Fibroblast of villous mesenchyme (primary cell): ENCODE measurements around the gene ABHD14A. TPM values are rescaled to one million over a fixed set of nuclear protein-coding genes. Genes with fewer than 3 reads are reported as not detected.
A peak's percentile ranks its signal among the peaks of the same experiment; 100 is the strongest.
"Not testable (repeated sequence)": the region's sequence is repeated elsewhere in the genome, so short reads cannot be mapped to it uniquely, and the experiment has no call there.

Source experiments
- DNase-seq: peaks from one replicate; pipeline ENCODE4 v3.0.0-alpha.2; 2010; ENCODE audit warnings: low read depth
- H3K4me3 ChIP-seq: 2 replicates; pipeline ENCODE4 v1.5.1; 2011; ENCODE audit warnings: low read depth, mild to moderate bottlenecking, low read length
- CTCF ChIP-seq: IDR thresholded peaks from 2 replicates; pipeline ENCODE4 v1.5.1; 2012; ENCODE audit warnings: low read depth, mild to moderate bottlenecking, low read length; ENCODE audit not compliant: insufficient read depth
- total RNA-seq: library from RNA; depleted of rRNA; stranded (reverse); fragments of >200 nt; gene quantifications from 2 replicates; pipeline ENCODE4 v1.2.3, GENCODE V29; 2012

The ABHD14A gene
- total RNA-seq, 1 donor = 5.2 TPM

- no peak for TF ChIP-seq CTCF
- no peak for DNase-seq
Observed at GRCh38 chr3:51992017-51992682, 17.3 kb downstream of the ABHD14A start.

GRCh38 chr3:51993657-51994056, 18.8 kb downstream of the ABHD14A start:
- not testable (repeated sequence) for H3K4me3 ChIP-seq, DNase-seq

More at GRCh38 chr3:51992017-51992682, 17.3 kb downstream of the ABHD14A start:
- no peak overlapping the region for H3K4me3 ChIP-seq

GRCh38 chr3:51994530-51994929, 19.7 kb downstream of the ABHD14A start:
- H3K4me3 ChIP-seq = peak overlapping the region; percentile 99
- TF ChIP-seq CTCF = no peak
- no peak for DNase-seq

GRCh38 chr3:51995346-51996163, 20.7 kb downstream of the ABHD14A start, which contains the start of gene RPL29:
Gene RPL29 (minus strand): TSS chr3:51995895. CDS start chr3:51995461, 434 bp downstream.
- DNase-seq = peak; percentile 97
- peak within 1 kb of the TSS; percentile 99 for H3K4me3 ChIP-seq
- TF ChIP-seq CTCF = peak; percentile 35

- H3K4me3 ChIP-seq = no peak overlapping the region
- TF ChIP-seq CTCF = no peak
- no peak for DNase-seq
Observed at GRCh38 chr3:51997172-51997571, 22.3 kb downstream of the ABHD14A start.

GRCh38 chr3:51997935-51998596, 23.2 kb downstream of the ABHD14A start:
- H3K4me3 ChIP-seq = no peak overlapping the region
- TF ChIP-seq CTCF = no peak
- DNase-seq = no peak

GRCh38 chr3:51998774-51999173, 23.9 kb downstream of the ABHD14A start:
- no peak overlapping the region for H3K4me3 ChIP-seq
- TF ChIP-seq CTCF = no peak
- no peak for DNase-seq
